Activated CD4-positive, alpha-beta T cell treated with anti-CD3 and anti-CD28 coated beads, Interleukin-2, amount 50 U/mL, for 16 hours (primary cell): ENCODE data around the gene LHFPL3.
"Not testable (repeated sequence)": the region's sequence is repeated elsewhere in the genome, so short reads cannot be mapped to it uniquely, and the experiment has no call there.

Experiments
- DNase-seq: peaks from one replicate; pipeline ENCODE4 v3.0.0-alpha.2; 2020

LHFPL3 gene

GRCh38 chr7:104328296-104328969 is at the start of gene LHFPL3:
Gene LHFPL3, plus strand, starts transcription at chr7:104328603.
- DNase-seq: no peak

DNA sequence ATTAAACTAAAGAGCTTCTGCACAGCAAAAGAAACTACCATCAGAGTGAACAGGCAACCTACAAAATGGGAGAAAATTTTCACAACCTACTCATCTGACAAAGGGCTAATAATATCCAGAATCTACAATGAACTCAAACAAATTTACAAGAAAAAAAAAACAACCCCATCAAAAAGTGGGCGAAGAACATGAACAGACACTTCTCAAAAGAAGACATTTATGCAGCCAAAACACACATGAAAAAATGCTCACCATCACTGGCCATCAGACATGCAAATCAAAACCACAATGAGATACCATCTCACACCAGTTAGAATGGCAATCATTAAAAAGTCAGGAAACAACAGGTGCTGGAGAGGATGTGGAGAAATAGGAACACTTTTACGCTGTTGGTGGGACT is 46.7 kb upstream of the LHFPL3 start:
- not testable (repeated sequence) for DNase-seq

- DNase-seq: no peak
Measured at GRCh38 chr7:104286839-104287238, 41.6 kb upstream of the LHFPL3 start.

DNA sequence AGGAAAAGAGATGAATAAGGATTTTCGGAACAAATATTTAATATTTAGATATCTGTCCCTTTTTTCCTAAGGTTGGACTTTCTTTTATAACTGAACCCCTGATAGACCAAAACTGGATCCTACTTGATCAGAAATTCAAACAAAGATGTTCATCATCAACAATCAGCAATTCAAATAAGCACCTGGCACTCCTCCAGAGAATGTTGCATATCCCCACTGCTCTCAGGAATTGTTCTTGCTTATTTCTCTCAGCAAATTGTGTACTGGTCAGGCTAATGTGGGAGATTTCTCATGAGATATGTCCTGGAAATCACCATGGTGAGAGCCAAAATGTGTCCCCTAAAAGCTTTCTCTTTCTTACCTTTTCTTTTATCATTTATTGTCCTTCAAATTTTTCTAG is 40.3 kb upstream of the LHFPL3 start:
- no peak for DNase-seq

DNA sequence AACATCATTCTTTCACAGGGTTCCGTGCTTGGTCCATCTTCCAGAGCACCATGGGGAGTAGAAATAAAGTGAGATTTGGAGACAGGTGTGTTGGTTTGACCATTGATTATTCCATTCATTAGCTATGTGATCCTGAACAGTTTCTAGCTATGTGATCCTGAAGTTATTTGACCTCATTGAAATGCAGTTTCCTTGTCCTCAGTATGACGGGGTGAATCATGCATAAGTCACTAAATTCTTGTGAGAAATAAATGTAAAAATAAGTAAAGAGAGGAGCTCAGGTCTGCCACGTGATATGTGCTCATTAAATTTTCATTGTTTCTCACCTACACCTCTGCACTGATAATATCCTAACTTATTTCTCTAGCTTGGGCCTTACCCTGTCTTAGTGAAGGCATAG is 34.1 kb upstream of the LHFPL3 start:
- no peak for DNase-seq

GRCh38 chr7:104296266-104296665 is 32.1 kb upstream of the LHFPL3 start:
- DNase-seq: peak; percentile 2

DNA sequence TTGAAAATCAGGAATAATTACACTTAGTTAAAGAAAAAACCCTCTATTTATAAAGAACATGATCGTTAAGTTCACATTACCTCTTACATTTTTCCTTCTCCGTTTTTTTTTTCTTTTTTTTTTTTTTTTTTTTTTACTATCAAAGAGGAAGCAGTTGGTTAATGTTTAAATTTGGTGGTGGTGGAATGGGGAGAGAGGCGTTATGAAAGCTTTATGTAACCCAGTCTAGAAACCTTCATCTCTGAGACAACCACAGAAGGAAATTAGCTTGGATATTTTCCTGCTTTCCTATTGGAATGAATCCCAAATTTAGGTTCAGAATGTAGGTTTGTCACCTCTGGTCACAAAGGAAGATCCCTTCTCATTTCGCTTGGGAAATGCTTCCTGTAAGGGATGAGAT is 31.5 kb upstream of the LHFPL3 start:
- no peak for DNase-seq

GRCh38 chr7:104299323-104299722 is 29.1 kb upstream of the LHFPL3 start:
- no peak for DNase-seq

GRCh38 chr7:104299777-104300176 is 28.6 kb upstream of the LHFPL3 start:
- DNase-seq: no peak

GRCh38 chr7:104306793-104307192 is 21.6 kb upstream of the LHFPL3 start:
- no peak for DNase-seq

DNA sequence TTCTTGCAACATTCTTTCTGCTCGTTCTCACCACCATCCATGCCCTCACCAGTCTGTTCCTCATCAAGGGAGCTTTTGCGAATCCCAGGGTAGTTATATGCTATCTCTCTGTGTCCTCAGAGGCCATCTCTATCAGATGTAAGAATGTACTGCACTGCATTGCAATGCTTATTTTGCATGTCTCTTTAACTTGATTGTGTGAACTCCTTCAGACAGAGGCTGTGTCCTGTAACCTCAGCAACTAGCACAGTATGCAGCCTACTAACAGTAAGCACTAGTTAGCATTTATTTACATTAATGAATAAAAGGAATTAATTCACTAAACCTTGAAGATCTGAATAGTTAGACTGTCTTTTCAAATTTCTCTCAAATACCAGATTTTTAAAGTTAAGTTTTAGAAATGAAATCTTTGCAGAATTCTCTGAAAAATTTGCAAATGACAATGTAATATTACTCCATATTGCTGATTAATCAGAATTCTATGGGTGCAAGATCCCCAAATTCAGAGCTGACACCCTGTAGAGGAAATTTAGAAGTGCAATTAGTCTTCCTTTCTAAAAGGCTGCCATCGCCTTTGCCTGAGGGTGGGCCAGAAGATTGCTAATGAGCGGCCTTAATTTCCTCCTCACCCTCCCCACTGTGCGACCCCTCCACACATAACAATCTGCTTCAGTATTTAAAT is 10.3 kb upstream of the LHFPL3 start:
- DNase-seq: no peak

- no peak for DNase-seq
Measured at GRCh38 chr7:104327534-104327933, 869 bp upstream of the LHFPL3 start.

DNA sequence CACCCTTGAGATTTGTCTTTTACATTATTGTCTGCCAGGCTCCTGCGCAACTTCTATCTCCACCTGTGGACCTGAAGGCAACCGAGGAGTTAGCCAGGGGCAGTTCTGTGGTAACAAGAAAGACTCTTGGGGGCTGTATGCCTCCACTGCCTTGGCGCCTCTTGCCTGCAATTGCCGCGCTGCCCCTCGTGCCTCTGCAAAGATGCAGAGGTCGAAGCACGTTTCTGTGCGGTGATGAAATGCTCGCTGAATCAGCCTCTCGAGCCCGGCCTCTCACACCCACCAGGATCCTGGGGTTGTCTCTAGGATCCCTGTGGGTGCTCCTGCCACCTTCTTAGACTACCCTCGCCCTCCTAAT is 486 bp upstream of the LHFPL3 start:
- no peak for DNase-seq

DNA sequence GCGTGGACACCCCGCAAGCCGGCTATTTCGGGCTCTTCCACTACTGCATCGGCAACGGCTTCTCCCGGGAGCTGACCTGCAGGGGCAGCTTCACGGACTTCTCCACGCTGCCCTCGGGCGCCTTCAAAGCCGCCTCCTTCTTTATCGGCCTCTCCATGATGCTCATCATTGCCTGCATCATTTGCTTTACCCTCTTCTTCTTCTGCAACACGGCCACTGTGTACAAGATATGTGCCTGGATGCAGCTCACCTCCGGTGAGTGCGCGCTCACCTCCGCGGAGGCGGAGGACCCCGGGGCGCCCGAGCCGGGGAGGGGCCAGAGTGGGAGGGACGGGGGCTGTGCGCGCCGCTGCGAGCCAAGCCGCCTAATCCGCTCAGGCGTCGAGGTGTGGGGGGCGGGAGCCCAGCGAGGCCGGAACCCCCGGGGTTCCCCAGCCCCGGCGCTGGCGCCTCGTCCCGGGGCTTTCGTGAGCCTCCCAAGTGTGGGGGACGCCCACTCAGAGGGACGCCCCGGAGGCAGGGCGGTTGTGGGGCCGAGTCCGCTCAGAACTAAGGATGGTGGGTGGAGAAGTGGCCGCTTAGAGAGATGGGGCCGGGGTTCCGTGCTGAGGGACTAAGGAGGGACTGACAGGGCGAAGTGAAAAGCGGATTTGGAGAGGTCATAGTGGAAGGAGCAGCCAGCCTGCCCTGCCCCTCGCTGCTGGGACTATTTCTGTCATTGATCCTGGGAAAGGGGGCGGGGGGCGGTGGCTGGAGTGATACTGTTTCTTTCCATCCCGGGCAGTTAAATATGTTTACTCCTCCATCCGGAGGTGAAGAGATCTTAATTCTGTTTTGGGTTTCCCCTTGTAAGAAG is 795 bp downstream of the LHFPL3 start:
- DNase-seq: no peak

GRCh38 chr7:104341546-104341945 is 13.1 kb downstream of the LHFPL3 start:
- DNase-seq: no peak

DNA sequence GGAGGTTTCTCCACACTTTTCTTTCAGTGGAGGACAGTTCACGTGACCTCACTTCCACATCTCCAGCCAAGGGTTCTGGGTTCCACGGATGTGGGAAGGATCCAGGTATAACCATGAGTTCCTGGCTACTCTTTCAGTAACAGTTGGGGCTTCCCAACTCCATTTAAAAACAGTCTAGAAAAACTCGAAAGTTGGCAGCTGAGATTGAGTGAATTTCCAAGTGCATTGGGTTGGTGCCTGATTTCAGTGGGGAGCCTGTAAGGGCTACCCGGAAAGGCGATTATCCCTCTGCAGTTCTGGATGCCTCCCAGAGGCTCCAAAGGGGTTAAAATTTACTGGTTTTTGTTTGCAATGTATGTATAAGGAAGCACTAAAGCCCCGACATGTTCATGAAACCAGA is 24.3 kb downstream of the LHFPL3 start:
- no peak for DNase-seq

GRCh38 chr7:104357166-104357565 is 28.8 kb downstream of the LHFPL3 start:
- DNase-seq: no peak

GRCh38 chr7:104358446-104359132 is 30.2 kb downstream of the LHFPL3 start:
- DNase-seq: no peak

DNA sequence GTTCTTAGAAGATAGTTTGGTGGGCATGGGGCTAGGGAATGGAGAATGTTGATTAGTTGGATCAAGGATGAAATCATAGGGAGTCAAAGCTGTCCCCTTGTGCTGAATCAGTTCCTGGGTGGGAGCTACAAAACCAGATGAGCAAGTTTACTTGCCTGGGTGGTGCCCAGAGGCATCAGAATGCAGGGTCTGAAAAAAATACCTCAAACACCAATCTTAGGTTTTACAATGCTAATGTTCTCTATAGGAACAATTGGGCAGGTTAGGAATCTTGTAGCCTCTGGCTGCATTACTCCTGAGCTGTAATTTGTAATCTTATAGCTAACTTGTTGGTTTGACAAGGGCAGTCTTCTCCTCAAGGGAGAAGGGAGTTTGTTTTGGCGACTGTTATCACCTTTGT is 34.4 kb downstream of the LHFPL3 start:
- DNase-seq: no peak

DNA sequence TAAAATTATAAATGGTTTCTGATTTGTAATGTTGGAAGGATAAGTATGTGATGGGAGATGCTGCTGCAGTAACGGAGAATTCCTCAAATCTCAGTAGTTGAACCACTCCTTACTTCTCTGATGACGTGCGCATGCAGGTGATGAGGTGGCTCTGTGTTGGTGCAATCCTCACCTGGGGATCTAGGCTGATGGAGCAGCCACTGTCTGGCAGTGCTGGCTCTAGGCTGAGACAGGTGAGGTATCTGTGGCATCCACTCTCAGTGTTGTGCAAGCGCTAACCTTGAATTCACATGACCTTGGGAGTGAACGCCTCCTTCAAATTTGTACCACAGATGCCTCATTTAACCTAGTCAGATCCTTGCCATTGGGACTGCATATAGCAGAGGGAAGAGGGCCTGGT is 35.0 kb downstream of the LHFPL3 start:
- no peak for DNase-seq

DNA sequence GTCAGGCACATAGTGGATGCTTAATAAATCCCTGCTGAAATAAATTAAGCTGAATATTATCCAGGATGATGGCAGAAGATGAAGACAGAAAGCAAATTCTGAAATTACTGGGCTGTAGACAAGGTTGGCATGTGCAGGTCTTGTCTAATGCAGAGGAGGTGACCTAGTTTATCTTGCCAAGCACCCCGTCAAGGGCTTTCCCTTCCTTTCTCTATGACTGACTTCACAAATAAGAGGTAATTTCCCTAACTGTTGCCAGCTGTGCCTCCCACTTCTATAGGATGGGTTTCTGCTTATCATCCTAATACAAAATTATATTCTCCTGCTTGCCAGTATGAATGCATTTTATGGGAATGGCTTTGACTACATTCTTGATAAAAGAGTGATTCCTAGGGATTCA is 38.0 kb downstream of the LHFPL3 start:
- no peak for DNase-seq

DNA sequence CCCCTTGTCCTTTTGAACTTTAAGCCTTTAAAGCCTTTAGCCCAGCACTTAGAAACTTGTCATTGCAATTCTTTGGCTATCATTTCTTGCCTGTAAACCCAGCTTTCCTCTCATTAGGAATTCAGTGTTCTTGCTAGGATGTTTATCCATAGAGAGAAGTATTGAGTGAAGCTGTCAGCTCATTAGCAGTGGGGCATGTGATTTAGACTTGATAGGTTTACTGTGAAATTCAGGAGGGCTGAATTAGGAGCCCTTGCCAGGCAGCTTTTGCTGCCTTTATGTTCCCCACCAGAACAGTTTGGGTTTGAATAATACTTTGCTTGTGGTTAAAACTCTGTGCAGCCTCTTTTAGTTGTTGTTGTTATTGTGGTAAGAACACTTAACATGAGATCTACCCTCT is 39.5 kb downstream of the LHFPL3 start:
- peak; percentile 23 for DNase-seq

DNA sequence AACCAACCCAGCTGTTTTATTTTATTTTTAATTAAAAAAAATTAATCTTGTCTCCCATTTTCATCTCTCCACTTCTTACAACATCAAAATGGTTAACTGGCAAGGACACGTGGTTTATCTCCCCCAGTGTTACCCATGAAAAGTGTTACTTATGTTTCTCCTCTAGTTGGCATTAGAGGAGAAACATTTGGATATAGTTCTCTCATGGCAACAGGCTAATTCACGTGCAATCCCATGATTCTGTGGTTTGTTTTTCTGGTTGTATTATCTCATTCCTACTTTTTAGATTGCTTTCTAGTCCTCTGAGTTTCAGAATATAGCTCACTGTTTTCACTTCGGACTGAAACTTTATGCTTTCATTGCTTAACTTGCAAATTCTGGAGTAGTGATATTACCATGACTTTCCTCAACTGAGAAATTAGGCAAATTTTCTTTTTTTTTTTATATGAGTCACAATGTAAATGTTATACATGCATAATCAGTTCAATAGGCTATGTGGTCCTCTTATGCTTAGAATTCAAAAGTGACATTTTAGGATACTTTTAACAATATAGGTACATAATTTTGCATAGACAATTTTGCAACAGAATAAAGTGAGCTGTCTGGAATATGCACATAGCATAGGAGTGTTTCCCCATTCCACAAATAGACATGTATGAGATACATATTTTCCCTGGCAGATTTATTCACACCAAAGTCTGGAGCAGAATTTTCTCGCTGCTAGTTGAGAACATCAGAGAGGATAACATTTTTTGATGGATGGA is 43.0 kb downstream of the LHFPL3 start:
- peak; percentile 2 for DNase-seq
